SK-N-SH (cell line): ENCODE measurements around the gene NOCT. TPM values are rescaled to one million over a fixed set of nuclear protein-coding genes. Genes with fewer than 3 reads are reported as not detected.

Experiments
- CTCF ChIA-PET: fragments of 300-600, 350-600 bp; formaldehyde crosslinking; extraction: SDS; loops from one replicate; lab custom pipeline; 2021; lab: Yijun Ruan, JAX
- POLR2A ChIA-PET: fragments of 350-600 bp; sonication (Branson Sonifier 250); formaldehyde crosslinking; extraction: SDS; loops from one replicate; lab custom pipeline; 2020; ENCODE audit warnings: antibody characterized with exemption, inconsistent platforms; lab: Yijun Ruan, JAX
- DNase-seq: peaks from one replicate; pipeline ENCODE4 v3.0.0; 2012
- H2AFZ ChIP-seq: fragments of 200-600 bp; sonication (generic); 2 replicates; pipeline ENCODE4 v1.8.1; 2016; ENCODE audit warnings: antibody characterized with exemption, mild to moderate bottlenecking, low read depth
- H3F3A ChIP-seq: fragments of 200-600 bp; sonication (generic); replicated peaks from 2 replicates; pipeline ENCODE3; 2016; ENCODE audit warnings: antibody characterized with exemption, mild to moderate bottlenecking; ENCODE audit not compliant: insufficient read depth
- H3K27ac ChIP-seq, 2 experiments: fragments of 200-500 bp in 1 of 2; fragments of 200-600 bp in 1 of 2; sonication (Bioruptor generic) in 1 of 2; sonication (generic), shearing (Covaris generic) in 1 of 2; 2 replicates each; pipeline versions ENCODE4 v1.5.1 to v1.6.1; 2014 to 2016; ENCODE audit warnings: low read depth in 2 of 2, inconsistent platforms in 1 of 2, low read length in 1 of 2, mild to moderate bottlenecking in 1 of 2, mixed read lengths in 1 of 2
- H3K27me3 ChIP-seq: fragments of 200-600 bp; sonication (generic), shearing (Covaris generic); 2 replicates; pipeline ENCODE4 v1.6.1; 2016; ENCODE audit warnings: mixed run types; ENCODE audit not compliant: insufficient read depth
- H3K36me3 ChIP-seq, 2 experiments: fragments of 200-500 bp in 1 of 2; fragments of 200-600 bp in 1 of 2; sonication (Bioruptor generic) in 1 of 2; sonication (generic) in 1 of 2; replicated peaks in 1 of 2; 2 replicates each; pipeline versions ENCODE3 to v1.5.1; 2014 to 2016; ENCODE audit warnings: low read length in 1 of 2, mild to moderate bottlenecking in 1 of 2; ENCODE audit not compliant: insufficient read depth in 2 of 2, control insufficient read depth in 1 of 2
- H3K4me1 ChIP-seq, 2 experiments: fragments of 200-500 bp in 1 of 2; fragments of 200-600 bp in 1 of 2; sonication (Bioruptor generic) in 1 of 2; sonication (generic), shearing (Covaris generic) in 1 of 2; 2 replicates each; pipeline versions ENCODE4 v1.5.1 to v1.6.1; 2014 to 2016; ENCODE audit warnings: low read depth in 1 of 2, low read length in 1 of 2, mixed run types in 1 of 2; ENCODE audit not compliant: insufficient read depth in 2 of 2, control insufficient read depth in 1 of 2
- H3K4me2 ChIP-seq: fragments of 200-600 bp; sonication (generic), shearing (Covaris generic); 2 replicates; pipeline ENCODE4 v1.6.1; 2017; ENCODE audit warnings: mixed run types
- H3K4me3 ChIP-seq, 2 experiments: fragments of 200-500 bp in 1 of 2; fragments of 200-600 bp in 1 of 2; sonication (Bioruptor generic) in 1 of 2; sonication (generic), shearing (Covaris generic) in 1 of 2; 2 replicates each; pipeline versions ENCODE4 v1.5.1 to v1.8.1; 2014 to 2016; ENCODE audit warnings: low read depth in 2 of 2, inconsistent platforms in 1 of 2, low read length in 1 of 2, mild to moderate bottlenecking in 1 of 2, mixed read lengths in 1 of 2, moderate library complexity in 1 of 2
- H3K79me2 ChIP-seq: fragments of 200-600 bp; sonication (generic); 2 replicates; pipeline ENCODE4 v1.8.1; 2017; ENCODE audit warnings: mild to moderate bottlenecking; ENCODE audit not compliant: insufficient read depth
- H3K9ac ChIP-seq: fragments of 200-600 bp; sonication (generic); 2 replicates; pipeline ENCODE4 v1.6.1; 2017; ENCODE audit warnings: mixed run types
- H3K9me2 ChIP-seq: fragments of 200-600 bp; sonication (generic); 2 replicates; pipeline ENCODE4 v1.6.1; 2017; ENCODE audit warnings: mixed run types
- H3K9me3 ChIP-seq: fragments of 200-600 bp; sonication (generic); 2 replicates; pipeline ENCODE4 v1.6.1; 2017; ENCODE audit warnings: mixed run types, mild to moderate bottlenecking, moderate library complexity
- H4K20me1 ChIP-seq: fragments of 200-600 bp; sonication (generic); 2 replicates; pipeline ENCODE4 v1.6.1; 2017; ENCODE audit warnings: mild to moderate bottlenecking, mixed run types; ENCODE audit not compliant: insufficient read depth
- CTCF ChIP-seq: fragments of 200-600 bp; sonication (generic); IDR thresholded peaks from 2 replicates; pipeline ENCODE4 v1.6.1; 2017; ENCODE audit warnings: antibody characterized with exemption, mild to moderate bottlenecking, moderate library complexity
- ELF1 ChIP-seq: IDR thresholded peaks from 2 replicates; pipeline ENCODE4 v1.4.0; 2012
- EZH2phosphoT487 ChIP-seq: fragments of 200-600 bp; sonication (generic); IDR thresholded peaks from 2 replicates; pipeline ENCODE4 v1.6.1; 2017; ENCODE audit warnings: low read depth, mixed run types, mild to moderate bottlenecking, antibody characterized with exemption, moderate library complexity, borderline replicate concordance
- FOSL2 ChIP-seq: IDR thresholded peaks from 2 replicates; pipeline ENCODE4 v1.4.0; 2012; ENCODE audit warnings: low read depth, mild to moderate bottlenecking, moderate library complexity, borderline replicate concordance
- FOXJ3 ChIP-seq: sonication (generic); formaldehyde crosslinking; IDR thresholded peaks from 2 replicates; pipeline ENCODE4 v1.5.1; 2020; ENCODE audit warnings: mild to moderate bottlenecking, missing genetic modification reagents
- FOXM1 ChIP-seq: IDR thresholded peaks from 2 replicates; pipeline ENCODE4 v1.4.0; 2012; ENCODE audit warnings: low read depth, mild to moderate bottlenecking
- MEF2A ChIP-seq: IDR thresholded peaks from 2 replicates; pipeline ENCODE4 v1.4.0; 2012; ENCODE audit warnings: low read depth, borderline replicate concordance
- MXI1 ChIP-seq: IDR thresholded peaks from 2 replicates; pipeline ENCODE4 v1.6.1; 2012; ENCODE audit warnings: mild to moderate bottlenecking, low read depth, low read length, improper control_type of control experiment
- NFIC ChIP-seq: IDR thresholded peaks from 2 replicates; pipeline ENCODE4 v1.4.0; 2012; ENCODE audit warnings: borderline replicate concordance
- NRF1 ChIP-seq: IDR thresholded peaks from 2 replicates; pipeline ENCODE4 v1.6.1; 2012; ENCODE audit warnings: low read depth, mild to moderate bottlenecking, low read length
- POLR2AphosphoS5 ChIP-seq: IDR thresholded peaks from 2 replicates; pipeline ENCODE4 v1.6.1; 2012; ENCODE audit warnings: low read depth, low read length
- RAD21 ChIP-seq: IDR thresholded peaks from 2 replicates; pipeline ENCODE4 v1.6.1; 2012; ENCODE audit warnings: mild to moderate bottlenecking, low read length
- RCOR1 ChIP-seq: fragments of 150-350 bp; IDR thresholded peaks from 2 replicates; pipeline ENCODE4 v1.6.1; 2017; ENCODE audit warnings: antibody characterized with exemption, low read length
- RFX5 ChIP-seq: IDR thresholded peaks from 2 replicates; pipeline ENCODE4 v1.6.1; 2012; ENCODE audit warnings: mild to moderate bottlenecking, improper control_type of control experiment, low read length
- RXRA ChIP-seq: IDR thresholded peaks from 2 replicates; pipeline ENCODE4 v1.4.0; 2012; ENCODE audit warnings: low read depth, mild to moderate bottlenecking, borderline replicate concordance
- SMC3 ChIP-seq: IDR thresholded peaks from 2 replicates; pipeline ENCODE4 v1.6.1; 2012; ENCODE audit warnings: low read depth, low read length, improper control_type of control experiment
- YY1 ChIP-seq: IDR thresholded peaks from 2 replicates; pipeline ENCODE4 v1.4.0; 2012; ENCODE audit warnings: low read depth, mild to moderate bottlenecking
- WGBS: methylation state at CpG from one replicate; pipeline ENCODE4 v1.1.6; 2017; ENCODE audit warnings: low lambda C conversion rate; 5-methylcytosine and 5-hydroxymethylcytosine counted together
- polyA plus RNA-seq, 3 experiments: library from polyadenylated mRNA; depleted of rRNA; stranded (reverse); fragments of >200 nt; gene quantifications; 2 replicates each; pipeline ENCODE4 v1.2.3, GENCODE V29; 2012

Gene NOCT
- polyA plus RNA-seq, 1 of the 3 experiments (the other 2 are of a cell fraction): 3.8 TPM

GRCh38 chr4:138979742-138980141 lies 35.8 kb upstream of the NOCT start:
- 95% methylated on average over 2 of the region's 2 CpGs for WGBS
- no peaks in the 10 kb centered on the region for H3K9me3 ChIP-seq
- POLR2A ChIA-PET: no interaction called here

GRCh38 chr4:138981930-138982390 lies 33.6 kb upstream of the NOCT start:
- Histone ChIP-seq H3K9ac (no peak overlapping the region), H3F3A (no peaks in the 10 kb centered on the region), H3K9me2 (no peaks in the 10 kb centered on the region), H3K27me3 (no peaks in the 10 kb centered on the region), H3K27ac (no peak overlapping the region), H3K4me1 (no peaks in the 10 kb centered on the region), H3K79me2 (no peaks in the 10 kb centered on the region), H3K4me3 (no peak overlapping the region), H2AFZ (no peak overlapping the region), H3K9me3 (no peaks in the 10 kb centered on the region), H3K36me3 (no peaks in the 10 kb centered on the region), H3K4me2 (no peak overlapping the region), H4K20me1 (no peaks in the 10 kb centered on the region)
- CTCF ChIA-PET: no interaction called here
- DNase-seq: no peak
- WGBS: 75% methylated on average over 4 of the region's 4 CpGs
- POLR2A ChIA-PET: no interaction called here
- TF ChIP-seq CTCF: 0 out of 2 replicates have a peak, but pooled peaks have one; percentile 7
- no peak for TF ChIP-seq ELF1

More at GRCh38 chr4:138979742-138980141, 35.8 kb upstream of the NOCT start:
- Histone ChIP-seq H3K27ac (no peak overlapping the region), H3K9me2 (no peaks in the 10 kb centered on the region), H4K20me1 (no peaks in the 10 kb centered on the region), H3K79me2 (no peaks in the 10 kb centered on the region), H3K4me3 (no peak overlapping the region), H3K27me3 (no peaks in the 10 kb centered on the region), H3F3A (no peaks in the 10 kb centered on the region), H3K4me2 (no peak overlapping the region), H3K4me1 (no peaks in the 10 kb centered on the region), H2AFZ (no peak overlapping the region), H3K36me3 (no peaks in the 10 kb centered on the region), H3K9ac (no peak overlapping the region)
- DNase-seq: no peak
- TF ChIP-seq SMC3 (no peak), CTCF (no peak), RXRA (no peak), RCOR1 (no peak), NFIC (no peak), YY1 (no peak), RAD21 (no peak), NRF1 (no peak), RFX5 (no peak), POLR2AphosphoS5 (no peak), FOSL2 (no peak), MEF2A (no peak), FOXM1 (no peak), EZH2phosphoT487 (no peak), MXI1 (no peak), FOXJ3 (CRISPR knock-in tag) (no peak)
- CTCF ChIA-PET: no interaction called here
